ENCODE results near the gene NT5DC4.

NT5DC4 gene

DNA sequence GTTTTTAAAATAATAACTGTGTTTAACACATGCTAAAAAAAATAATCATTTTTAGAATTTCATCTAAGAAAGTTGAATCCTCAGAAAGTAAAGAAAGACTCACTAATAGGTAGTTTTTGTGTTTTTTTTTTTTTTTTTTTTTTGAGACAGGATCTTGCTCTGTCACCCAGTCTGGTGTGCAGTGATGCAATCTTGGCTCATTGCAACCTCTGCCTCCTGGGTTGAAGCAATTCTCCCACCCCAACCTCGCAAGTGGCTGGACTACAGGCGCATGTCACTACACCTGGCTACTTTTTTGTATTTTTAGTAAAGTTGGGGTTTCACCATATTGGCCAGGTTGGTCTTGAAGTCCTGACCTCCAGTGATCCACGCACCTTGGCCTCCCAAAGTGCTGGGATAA is 36.4 kb downstream of the NT5DC4 start:
- no peak for DNase-seq

DNA sequence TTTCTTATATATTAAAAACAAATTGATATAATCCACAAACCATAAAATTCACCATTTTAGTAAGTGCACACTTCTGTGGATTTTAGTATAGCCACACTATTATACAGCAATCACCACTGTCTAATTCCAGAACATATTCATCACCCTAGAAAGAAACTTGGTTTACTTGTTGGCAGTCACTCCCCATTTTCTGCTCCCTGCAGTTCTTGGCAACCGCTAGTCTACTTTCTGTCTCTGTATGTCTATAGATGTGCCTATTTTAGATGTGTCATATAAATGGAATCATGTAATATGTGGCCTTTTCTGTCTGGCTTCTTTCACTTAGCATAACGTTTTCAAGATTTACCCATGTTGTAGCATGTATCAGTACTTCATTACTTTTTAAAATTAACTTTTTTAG is 37.9 kb downstream of the NT5DC4 start:
- DNase-seq: no peak

DNA sequence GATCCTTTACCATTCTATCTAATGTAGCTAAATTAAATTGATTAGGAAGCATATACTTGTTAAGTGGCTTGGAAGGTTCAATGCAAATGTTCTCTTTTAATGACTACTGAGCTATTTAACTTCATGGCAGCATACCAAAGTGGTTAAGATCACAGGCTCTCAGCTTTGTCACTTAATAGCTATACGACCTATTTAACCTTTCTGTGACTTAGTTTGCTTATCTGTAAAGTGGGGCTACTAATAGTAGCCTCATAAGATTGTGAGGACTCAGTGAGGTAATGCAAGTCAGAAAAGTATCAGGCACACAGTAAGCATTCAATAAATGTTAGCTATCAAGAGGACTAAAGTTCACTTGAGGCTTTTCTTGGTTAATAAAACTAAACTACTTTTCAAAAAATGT is 39.3 kb downstream of the NT5DC4 start:
- no peak for DNase-seq

DNA sequence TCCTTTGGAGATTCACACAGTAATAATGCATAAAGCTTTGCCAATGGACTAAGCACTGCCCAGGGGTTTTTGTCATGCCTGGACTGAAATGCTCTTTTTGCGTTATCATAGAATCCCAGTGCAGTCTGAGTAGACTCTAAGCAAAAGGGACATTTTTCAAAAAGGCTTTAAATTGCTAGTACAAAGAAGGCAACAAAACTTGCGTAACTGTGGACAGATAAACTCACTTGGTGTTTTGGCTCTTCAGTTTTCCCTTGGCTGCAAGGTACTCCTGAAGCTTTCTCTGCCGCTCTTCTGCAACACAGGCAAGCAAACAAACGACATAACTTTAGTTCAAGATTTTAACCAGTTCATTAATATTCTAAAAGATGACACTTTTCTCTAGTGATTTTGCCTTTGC is 41.5 kb downstream of the NT5DC4 start:
- no peak for DNase-seq

DNA sequence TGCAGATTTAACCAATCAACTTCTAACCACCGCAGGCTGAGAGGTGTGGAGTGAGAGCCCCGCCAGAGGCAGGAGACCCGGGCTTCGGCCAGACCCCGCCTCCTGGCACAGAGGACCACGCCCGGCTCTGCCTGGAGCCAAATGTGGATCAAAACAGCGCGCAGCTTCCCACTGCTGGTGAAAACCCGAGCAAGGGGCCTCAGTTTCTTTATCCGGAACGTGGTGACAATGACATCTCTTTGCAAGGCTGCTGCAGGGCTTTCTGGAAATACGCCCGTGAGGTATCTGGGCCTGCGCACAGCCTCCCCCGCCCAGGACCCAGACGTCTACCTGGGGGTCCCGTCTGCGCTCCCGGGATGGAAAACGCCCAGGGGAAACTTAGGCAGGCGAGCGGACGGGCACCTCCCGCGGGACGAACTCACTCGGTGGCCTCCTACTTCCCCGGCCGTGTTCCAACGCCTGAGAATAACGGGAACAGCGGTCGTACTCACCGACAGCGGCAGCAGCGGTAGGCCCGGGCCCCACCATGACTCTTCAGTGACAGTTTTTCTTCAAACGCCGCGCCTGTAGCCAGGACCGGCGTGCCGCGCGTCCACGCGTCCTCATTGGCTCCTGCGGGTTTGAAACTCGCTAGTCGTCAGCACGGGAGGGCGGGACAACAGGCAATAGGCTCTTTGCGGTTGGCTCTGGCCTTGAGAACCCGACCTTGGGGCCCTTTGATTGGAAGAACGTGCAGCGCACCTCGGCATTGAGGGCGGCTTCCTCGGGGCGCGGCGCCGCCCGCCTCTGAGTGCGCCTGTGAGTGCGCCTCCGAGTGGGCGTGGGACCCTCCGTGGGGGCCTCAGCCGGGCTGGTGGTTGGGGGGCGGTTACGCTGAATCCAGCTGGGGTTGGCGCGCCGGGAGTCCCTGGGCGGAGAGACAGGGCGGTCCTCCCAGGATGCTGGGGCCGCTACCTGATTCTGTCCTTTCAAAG is 43.5 kb downstream of the NT5DC4 start, which contains the start of gene CKAP2L:
CKAP2L (minus strand) TSS at position 539 of the 974 bp plus-strand sequence; CDS start at position 528, 11 bp downstream.
- peak; percentile 88 for DNase-seq

DNA sequence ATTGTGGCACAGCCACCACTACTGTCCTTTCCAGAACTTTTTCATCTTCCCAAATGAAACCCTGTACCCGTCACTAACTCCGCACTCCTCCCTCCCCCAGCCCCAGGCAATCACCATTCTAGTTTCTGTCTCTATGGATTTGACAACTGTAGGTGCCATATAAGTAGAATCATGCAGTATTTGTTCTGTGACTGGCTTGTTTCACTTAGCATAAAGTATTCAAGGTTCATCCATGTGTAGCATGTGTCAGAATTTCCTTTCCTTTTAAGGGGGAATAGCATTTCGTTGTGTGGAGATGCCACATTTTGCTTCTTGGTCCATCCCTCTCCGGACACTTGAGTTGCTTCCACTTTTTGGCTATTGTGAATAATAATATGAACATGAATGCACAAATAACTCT is 44.4 kb downstream of the NT5DC4 start:
- DNase-seq: no peak

DNA sequence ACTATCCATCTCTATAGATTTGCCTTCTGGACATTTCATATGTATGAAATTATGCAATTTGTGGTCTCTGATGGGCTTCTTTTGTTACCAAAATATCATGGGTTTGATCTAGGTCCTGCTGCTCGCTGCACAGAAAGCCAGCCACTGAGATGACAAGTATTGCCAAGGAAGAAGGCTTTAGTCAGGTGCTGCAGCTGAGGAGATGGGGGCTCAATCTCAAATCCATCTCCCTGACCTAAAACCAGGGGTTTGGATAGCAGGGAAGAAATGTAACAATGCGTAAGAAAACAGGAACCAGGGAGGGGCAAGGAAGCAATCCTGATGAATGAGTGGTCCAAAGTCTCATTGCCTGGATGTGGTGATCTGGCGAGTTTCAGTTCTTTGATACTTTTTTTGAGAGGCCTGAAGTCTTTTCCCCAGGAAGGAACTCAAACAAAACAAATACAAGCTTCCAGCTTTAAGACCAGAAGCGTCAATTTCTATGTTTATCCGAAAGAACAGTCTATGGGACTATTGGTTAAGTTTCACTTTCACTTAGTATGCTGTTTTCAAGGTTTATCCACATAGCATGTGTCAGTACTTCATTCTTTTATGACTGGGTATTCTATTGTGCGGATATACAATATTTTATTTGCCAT is 47.0 kb downstream of the NT5DC4 start:
- no peak for DNase-seq

DNA sequence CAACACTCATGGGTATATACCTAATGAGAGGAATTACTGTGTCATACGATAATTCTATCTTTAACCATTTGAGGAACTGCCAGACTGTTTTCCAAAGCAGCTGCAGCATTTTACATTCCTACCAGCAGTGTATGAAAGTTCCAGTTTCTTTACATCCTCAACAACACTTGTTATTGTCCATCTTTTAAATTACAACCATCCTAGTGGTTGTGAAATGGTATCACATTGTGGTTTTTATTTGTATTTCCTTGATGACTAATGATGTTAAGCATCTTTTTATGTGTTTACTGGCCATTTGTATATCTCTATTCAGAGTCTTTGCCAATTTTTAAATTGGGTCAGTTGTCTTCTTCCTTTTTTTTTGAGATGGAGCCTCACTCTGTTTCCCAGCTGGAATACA is 47.6 kb downstream of the NT5DC4 start:
- DNase-seq: no peak

DNA sequence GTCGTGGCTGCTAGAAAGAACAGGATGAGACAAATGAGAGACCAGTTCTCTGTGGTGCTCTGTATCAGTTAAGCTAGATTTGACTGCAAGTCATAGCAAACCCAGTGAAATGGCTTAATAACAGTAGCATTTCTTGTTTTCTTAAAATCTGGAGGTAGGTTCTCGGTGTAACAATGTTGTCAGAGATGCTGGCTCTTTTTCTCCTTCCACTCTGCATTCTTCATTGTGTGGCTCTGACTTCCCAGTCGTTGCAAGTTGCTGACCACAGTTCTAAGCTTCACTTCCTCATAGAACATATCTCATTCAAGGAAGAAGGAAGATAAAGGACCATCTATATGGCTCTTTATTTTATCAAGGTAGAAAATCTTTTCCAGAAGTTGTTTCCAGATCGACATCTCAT is 51.5 kb downstream of the NT5DC4 start:
- DNase-seq: peak; percentile 52

DNA sequence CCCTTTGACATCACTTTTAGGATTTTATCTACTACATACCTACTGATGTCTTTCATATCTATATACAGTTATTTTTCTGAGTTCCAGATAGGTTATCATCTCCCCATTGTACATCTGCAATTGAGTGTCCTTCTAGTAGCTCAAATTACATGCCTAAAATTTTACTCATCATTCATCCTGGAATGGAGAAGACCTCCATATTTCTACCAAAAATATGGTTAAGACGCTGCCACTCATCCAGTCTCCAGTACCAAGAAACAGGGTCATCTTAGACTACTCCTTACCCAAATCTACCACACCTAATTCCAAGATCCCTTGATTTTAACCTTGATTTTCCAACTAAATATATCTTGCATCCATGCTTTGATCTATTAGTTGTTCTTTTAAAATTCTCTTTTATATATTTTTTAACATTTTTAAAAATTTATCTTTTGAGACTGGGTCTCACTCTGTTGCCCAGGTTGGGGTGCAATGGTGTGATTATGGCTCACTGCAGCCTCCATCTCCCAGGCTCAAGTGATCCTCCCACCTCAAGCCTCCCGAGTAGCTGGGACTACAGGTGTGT is 52.2 kb downstream of the NT5DC4 start:
- no peak for DNase-seq

DNA sequence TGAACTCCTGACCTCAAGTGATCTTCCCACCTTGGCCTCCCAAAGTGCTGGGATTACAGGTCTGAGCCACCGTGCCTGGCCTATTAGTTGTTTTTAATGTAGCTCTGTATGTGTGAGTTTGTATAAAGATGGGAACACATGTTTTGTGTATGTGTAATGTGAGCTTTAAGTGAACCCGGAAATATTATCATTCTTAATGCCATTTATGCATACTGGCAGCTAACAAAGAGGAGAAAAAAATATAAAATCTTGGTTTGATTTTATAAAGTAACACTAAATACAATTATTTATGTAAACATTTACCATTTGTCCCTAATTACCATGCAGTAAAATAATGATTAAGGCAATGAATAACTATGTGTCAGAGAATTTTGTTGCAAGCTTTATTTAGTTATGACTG is 52.7 kb downstream of the NT5DC4 start:
- DNase-seq: no peak

DNA sequence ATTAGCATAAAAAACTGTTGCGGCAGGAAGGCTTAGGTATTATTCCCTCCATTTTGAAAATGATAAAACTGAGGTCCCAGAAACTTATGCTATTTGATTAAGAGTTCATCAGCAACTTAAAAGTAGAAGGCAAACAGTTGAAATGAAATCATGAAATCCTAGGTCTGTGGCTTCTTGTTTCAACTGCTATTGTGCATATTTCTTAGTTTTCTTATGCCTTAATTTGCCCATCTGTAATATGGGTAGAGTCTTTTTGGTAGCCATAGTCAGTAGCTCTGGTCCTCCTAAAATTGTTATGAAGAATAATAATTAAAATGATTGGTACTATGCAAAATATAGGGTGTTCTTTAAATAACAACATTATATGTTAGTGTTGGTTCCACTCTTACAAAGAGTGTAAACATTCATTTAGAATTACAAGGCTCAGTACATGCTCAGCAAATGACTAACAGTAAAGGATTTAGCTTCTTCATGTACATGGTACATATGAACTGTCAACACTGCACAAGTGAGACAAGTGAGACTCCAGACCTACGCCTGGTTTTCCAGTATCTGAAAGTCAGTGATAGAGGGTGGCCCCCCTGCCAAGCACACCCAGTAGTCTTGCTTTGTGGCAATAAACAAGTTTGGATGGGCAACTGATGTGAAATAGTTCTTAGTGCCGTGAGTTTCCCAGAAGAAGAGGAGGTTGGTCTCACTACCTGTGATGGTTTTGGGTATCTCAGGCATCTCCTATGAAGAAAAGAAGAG is 53.9 kb downstream of the NT5DC4 start:
- no peak for DNase-seq

DNA sequence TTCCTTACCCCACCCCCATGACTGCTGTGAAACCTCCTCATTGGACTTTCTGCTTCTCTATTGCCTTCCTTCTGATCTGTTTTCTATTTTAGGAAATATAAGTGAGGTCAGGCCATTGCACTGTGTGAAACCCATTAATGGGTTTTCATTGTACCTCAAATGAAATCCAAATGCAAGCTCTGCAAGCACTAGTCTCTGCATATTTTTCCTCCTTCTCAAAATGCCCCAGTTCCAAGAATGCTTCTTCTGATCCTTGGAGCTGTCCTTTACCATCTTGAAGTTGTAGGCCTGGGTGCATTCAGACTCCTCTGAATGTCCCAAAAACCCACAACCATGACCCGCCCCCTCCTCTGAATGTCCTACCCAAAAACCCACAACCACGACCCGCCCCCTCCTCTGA is 55.3 kb downstream of the NT5DC4 start:
- DNase-seq: no peak

DNA sequence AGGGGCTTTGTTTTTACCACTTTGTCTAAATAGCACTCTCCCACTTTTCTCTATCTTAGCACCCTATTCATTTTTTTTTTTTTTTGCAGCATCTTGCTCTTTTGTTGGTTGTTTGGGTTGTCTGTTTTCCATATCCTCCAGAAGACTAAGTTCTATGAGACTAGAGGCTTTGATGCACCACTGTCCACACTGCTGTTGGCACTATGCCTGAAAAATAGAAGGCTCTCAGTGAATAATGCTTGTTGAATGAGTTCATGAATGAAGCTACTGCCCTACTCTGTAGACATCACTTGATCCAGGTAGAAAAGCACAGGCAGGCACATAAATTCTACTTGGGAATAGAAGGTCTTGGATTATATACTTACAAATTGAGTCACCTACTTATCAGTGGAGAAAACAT is 56.2 kb downstream of the NT5DC4 start:
- no peak for DNase-seq

DNA sequence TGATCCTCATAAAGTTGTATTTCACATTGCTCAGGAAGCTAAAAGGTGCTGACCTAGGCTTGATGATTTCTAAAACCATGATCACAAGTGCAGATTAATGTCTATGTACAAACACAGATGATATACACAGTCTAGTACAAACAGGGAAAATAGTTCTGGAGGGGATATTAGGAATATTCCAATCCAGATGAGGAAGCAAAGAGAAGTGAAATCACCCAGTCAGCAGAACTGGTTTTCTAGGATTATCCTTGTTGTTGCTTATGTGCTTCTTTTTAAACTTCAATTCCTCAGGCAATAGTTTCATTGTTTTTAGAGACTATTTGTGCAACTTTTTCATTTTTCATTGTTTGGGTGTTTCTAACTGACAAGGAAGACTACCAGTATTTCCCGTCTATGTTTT is 58.8 kb downstream of the NT5DC4 start:
- DNase-seq: no peak

DNA sequence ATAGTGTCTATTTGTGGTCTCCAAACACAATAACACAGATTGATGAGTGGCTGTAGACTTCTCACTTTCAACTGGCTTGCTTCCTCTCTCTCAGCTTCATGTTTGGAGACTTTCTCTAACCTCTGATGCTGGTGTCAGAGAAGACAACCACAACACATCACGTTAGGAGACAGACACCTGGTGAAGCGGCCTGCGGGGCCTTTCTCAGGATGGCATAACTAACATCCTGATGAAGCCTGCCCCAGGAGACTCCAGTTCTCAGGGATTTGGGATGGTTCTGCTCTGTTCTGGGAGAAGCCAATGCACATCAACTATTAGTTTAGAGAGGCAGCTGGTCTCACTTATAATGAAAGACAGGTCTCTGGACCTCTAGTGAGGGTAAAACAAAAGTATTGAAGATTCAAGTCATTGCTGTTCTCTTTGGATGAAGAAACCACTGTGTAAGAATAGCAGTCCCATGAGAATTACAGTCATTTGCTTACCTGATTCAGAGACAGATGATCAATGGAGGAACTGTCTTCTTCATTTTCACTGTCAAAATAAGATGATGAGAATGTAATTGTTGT is 61.5 kb downstream of the NT5DC4 start:
- DNase-seq: no peak

DNA sequence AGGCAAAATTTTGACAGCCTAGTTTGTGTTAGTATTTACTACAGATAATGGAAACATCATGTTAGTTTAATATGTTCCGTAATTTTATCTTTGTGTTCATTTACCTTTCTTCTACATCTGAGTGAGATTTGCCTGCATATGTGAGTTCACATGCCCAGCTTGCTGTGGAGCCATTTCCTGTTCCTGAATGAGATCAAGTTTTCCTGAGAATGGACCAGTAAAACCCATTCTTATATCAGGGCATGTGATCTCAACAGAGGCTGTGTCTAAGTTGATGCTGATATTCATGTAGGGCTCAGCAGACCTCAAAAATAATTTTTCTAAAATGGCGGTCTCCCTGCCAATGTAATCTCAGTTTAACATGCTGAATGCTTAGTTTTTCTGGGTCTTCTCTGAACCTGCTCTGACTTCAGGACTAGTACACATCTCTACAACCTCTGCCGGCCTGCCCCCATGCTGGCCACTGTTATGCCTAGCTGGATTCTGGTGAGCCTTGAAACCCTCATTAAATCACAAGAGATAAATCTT is 62.4 kb downstream of the NT5DC4 start:
- DNase-seq: no peak

DNA sequence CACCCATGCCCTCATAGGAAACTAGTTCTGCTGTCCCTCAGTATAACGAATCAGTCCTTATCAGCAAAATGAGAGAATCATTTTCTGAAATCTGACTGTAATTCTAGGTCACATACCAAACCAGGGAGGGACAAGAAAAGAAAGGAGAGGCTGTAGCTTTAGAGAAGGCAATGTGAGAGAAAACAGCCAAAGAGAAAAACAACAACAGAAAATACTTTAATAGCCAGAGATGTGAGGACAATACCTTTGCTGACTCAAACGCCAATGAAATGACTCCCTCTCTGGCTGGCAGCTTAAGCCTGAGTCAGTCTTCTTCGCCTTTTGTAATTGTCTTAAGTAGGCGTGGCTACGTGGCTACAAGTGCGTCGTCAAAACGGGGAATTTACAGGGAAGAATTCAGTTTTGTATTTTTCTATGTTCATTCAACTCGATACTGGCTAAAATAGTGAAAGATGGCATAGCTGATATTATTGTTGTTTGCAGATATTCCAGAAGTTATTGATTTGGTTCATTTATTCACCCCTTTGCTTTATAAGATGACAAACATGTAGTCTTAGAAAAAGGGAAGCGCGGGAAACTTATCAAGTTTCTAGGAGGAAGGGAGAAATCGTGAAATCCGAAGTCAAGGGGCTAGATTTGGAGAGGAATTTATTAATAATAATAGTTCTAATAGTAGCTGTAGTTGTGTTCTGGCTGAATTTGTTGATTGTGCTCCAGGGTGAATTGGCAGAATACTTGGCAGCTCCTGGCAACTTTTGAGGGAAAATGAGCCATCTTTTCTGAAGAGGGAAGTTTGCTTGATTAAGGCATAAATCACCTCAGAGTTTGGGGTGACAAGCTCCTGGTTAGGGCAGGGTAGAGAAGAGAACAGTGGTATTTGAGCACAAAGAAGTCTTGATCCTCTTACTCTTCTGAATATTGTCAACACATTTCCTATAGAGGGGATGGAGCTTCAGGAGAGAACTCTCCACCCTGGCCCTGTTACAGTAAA is 63.7 kb downstream of the NT5DC4 start, which contains the start of gene IL1A:
IL1A (minus strand) TSS at position 295 of the 991 bp plus-strand sequence. CDS start 723 bp downstream, outside the sequence.
- DNase-seq: peak; percentile 9

DNA sequence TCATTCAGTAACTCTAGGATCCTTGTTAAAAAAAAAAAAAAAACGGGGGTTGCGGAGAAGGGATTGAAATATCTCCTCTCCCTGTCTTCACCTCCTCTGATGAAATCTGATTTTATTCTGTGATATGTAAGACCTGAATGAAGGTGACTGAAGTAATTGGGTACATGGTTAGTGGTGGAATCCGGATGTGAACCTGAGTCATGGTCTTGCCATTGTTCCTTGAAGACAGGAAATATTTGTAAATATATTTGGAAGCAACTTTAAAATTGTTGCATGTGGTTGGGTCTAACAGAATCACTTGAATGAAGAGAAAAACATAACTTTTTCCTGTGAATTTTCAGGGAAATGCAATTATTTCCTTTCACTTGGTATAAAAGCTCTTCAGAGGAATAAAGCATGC is 66.5 kb downstream of the NT5DC4 start:
- no peak for DNase-seq

DNA sequence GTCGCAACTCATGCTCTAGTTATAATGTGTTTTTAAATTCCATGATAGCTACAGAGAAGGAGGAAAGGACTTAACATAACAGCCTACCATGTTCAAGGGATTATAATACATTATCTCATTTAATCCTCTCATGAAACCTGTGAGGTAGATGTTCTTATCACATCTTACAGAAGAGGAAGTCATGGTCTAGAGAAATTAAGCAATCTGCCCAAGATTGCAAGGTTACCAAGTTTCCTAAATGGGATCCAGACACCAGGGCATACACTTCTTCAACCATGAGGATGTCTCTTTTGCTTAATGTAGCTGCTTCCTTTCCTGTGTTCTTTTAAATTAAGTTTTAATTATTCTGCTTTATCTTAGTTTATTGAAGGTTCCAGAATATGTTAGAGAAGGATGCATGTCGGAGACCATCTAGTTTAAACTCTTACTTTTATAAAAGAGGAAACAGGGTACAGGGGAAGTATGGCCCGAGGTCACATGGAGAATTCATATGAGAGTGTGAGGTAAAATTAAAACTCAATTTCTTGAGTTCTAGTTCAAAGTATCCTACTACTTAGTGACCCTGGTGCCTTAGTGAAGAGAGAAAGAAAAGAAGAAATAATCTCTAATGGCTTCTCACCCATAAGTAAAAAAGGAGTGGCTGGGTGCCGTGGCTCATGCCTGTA is 67.0 kb downstream of the NT5DC4 start:
- peak; percentile 58 for DNase-seq

DNA sequence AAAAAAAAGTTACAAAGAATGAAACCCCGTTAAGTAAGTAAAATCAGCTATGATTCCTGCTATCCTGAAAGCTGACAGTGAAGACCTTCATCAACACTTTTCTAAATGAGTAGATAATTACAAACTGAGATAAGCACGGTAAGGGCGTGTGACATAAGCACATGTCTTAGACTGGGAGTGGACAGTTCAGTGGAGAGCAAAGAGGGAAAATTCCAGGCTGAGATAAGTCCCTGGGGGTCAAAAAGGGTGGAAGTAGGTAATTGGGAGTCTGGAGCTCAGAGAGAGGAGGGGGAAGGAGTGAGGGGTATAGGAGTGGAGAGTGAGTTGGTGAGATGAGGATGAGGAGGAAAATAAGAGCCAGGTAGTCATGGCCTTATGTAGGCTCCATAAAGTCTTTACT is 67.8 kb downstream of the NT5DC4 start:
- no peak for DNase-seq
